Amniotic epithelial cell (primary cell): Measurements from ENCODE around the gene CYP21A2.
"Not testable (repeated sequence)": the region's sequence is repeated elsewhere in the genome, so short reads cannot be mapped to it uniquely, and the experiment has no call there.

Experiments used
- DNase-seq: peaks from one replicate; pipeline ENCODE4 v3.0.0-alpha.2; 2010; ENCODE audit warnings: low read depth

The CYP21A2 gene

DNA sequence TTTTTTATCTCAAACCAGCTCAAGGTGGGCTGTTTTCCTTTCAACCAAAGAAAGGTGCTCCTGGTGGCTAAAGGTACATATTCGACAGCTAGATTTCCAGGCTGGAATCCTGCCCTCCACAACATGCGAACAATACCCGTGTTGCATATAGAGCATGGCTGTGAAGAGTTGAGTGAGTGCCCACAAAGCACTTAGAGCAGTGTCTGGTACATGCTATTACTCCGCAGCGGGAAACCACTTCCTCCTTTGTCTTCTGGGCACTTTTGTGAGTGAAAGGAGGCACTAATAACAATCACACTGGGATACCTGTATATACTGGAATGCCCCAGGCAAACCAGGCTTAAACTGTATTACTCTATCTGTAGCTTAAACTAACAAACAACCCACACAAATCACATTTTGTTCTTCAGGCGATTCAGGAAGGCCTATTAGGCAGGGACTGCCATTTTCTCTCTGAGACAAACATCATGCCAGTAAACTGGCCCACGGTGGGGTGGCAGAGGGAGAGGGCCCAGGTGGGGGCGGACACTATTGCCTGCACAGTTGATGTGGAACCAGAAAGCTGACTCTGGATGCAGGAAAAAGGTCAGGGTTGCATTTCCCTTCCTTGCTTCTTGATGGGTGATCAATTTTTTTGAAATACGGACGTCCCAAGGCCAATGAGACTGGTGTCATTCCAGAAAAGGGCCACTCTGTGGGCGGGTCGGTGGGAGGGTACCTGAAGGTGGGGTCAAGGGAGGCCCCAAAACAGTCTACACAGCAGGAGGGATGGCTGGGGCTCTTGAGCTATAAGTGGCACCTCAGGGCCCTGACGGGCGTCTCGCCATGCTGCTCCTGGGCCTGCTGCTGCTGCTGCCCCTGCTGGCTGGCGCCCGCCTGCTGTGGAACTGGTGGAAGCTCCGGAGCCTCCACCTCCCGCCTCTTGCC lies at the start of gene CYP21A2:
TSS of gene CYP21A2 (plus strand) at position 818 of the 927 bp plus-strand sequence. CDS start at position 826, 8 bp downstream.
- not testable (repeated sequence) for DNase-seq

DNA sequence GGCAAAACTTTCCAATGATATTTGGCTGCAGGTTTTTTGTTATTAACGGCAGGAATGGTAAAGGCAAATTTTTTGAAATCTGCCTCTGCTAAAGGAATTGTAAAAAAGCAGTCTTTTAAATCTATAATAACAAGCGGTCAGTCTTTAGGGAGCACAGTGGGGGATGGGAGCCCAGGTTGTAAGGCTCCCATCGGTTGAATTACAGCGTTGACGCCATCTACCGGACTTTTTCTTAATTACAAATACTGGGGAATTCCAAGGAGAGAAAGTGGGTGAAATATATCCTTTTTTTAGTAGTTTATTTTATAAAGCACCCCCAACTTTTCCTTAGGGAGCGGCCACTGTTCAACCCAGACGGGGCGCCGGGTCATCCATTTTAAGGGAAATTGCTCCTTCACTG lies 48.9 kb upstream of the CYP21A2 start:
- not testable (repeated sequence) for DNase-seq

DNA sequence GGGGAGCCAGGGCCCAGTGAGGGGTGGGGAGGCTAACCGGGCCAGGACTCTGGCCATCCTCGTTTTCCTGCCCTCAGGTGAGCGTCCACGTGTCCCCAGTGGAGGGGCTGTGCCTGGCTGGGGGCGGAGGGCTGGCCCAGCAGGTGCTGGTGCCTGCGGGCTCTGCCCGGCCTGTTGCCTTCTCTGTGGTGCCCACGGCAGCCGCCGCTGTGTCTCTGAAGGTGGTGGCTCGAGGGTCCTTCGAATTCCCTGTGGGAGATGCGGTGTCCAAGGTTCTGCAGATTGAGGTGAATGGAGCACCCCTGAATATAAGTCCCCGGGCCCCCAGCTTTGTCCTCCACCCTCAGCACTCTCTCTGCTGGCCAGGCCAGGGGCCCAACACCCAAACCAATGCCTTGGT lies 43.8 kb upstream of the CYP21A2 start:
- not testable (repeated sequence) for DNase-seq

DNA sequence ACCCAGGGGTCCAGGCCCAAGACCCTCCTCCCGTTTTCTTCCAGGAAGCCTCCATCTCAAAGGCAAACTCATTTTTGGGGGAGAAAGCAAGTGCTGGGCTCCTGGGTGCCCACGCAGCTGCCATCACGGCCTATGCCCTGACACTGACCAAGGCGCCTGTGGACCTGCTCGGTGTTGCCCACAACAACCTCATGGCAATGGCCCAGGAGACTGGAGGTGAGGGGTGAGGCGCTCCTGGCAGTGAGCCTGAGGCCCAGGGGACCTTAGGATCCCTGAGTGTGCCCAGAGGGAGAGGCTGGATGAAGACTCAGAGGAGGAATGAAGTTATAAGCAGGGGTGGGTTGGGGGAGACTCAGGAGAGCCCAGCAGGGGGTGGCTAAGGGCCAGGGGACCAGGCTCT lies 41.8 kb upstream of the CYP21A2 start:
- DNase-seq = not testable (repeated sequence)

DNA sequence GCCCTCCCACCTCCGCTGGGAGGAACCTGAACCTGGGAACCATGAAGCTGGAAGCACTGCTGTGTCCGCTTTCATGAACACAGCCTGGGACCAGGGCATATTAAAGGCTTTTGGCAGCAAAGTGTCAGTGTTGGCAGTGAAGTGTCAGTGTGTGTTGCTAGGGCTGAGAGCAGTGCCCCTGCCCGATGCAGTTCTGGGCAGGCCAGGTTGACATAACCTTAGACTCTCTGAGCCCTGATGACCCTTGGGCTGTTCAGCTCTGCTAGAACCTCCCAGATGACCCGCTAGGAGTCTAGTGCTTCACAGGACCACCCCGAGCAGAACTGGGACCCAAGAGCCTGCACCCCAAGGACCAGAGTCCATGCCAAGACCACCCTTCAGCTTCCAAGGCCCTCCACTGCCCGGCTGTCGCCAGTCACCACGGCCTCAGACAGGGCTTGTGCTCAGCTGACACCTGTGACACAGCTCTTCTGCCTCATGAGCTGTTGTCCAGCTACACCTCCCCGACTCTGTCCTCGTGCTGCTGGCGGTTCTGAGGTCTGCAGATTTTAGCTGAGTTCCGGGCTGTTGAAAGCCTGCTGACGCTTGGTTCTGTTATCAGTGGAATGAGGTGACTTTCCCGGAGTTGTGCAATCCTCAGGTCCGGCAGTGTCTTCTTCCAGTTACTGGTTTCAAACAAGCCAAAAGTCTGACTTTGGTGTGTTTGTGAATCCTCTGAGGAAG lies 35.5 kb upstream of the CYP21A2 start:
- not testable (repeated sequence) for DNase-seq

- DNase-seq = not testable (repeated sequence)
Measured at GRCh38 chr6:32003301-32003700, 34.9 kb upstream of the CYP21A2 start.

DNA sequence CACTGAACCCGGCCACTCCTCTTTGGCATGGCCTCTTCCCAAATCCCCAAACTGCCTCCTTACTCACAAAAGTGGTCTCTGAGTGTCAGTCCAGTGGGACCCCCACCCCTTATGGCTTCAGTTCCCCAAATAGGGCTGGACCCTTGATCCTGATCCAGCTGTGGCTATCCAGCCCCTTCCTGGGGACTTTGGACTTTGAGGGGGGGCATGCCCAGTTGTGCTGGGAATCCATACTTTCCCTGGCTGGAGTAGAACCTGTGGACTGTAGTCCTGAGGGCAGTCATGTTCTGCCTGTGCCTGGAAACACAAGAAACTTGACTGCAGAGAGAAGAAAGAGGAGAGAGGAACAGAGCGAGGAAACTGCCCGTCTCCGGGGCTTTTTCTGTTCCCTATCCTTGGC lies 33.8 kb upstream of the CYP21A2 start:
- DNase-seq = not testable (repeated sequence)

DNA sequence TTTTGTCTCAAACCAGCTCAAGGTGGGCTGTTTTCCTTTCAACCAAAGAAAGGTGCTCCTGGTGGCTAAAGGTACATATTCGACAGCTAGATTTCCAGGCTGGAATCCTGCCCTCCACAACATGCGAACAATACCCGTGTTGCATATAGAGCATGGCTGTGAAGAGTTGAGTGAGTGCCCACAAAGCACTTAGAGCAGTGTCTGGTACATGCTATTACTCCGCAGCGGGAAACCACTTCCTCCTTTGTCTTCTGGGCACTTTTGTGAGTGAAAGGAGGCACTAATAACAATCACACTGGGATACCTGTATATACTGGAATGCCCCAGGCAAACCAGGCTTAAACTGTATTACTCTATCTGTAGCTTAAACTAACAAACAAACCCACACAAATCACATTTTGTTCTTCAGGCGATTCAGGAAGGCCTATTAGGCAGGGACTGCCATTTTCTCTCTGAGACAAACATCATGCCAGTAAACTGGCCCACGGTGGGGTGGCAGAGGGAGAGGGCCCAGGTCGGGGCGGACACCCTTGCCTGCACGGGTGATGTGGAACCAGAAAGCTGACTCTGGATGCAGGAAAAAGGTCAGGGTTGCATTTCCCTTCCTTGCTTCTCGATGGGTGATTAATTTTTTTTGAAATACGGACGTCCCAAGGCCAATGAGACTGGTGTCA lies 33.2 kb upstream of the CYP21A2 start:
- DNase-seq = not testable (repeated sequence)

DNA sequence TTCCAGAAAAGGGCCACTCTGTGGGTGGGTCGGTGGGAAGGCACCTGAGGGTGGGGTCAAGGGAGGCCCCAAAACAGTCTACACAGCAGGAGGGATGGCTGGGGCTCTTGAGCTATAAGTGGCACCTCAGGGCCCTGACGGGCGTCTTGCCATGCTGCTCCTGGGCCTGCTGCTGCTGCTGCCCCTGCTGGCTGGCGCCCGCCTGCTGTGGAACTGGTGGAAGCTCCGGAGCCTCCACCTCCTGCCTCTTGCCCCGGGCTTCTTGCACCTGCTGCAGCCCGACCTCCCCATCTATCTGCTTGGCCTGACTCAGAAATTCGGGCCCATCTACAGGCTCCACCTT lies 32.7 kb upstream of the CYP21A2 start:
- not testable (repeated sequence) for DNase-seq

DNA sequence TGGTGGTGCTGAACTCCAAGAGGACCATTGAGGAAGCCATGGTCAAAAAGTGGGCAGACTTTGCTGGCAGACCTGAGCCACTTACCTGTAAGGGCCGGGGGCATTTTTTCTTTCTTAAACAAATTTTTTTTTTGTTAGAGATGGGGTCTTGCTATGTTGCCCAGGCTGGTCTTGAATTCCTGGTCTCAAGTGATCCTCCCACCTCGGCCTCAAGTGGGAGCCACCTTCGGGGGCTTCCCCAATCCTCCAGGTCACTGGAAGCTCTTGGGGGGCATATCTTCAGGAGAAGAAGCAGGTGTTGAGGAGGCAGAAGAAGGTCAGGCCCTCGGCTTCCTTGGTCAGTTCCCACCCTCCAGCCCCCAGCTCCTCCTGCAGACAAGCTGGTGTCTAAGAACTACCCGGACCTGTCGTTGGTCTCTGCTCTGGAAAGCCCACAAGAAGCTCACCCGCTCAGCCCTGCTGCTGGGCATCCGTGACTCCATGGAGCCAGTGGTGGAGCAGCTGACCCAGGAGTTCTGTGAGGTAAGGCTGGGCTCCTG lies 32.2 kb upstream of the CYP21A2 start:
- DNase-seq = not testable (repeated sequence)

- not testable (repeated sequence) for DNase-seq
Measured at GRCh38 chr6:32007086-32007485, 31.1 kb upstream of the CYP21A2 start.

DNA sequence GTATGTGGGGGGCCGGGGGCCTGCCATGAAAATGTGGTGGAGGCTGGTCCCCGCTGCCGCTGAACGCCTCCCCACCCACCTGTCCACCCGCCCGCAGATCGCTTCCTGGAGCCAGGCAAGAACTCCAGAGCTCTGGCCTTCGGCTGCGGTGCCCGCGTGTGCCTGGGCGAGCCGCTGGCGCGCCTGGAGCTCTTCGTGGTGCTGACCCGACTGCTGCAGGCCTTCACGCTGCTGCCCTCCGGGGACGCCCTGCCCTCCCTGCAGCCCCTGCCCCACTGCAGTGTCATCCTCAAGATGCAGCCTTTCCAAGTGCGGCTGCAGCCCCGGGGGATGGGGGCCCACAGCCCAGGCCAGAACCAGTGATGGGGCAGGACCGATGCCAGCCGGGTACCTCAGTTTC lies 30.2 kb upstream of the CYP21A2 start:
- DNase-seq = not testable (repeated sequence)

DNA sequence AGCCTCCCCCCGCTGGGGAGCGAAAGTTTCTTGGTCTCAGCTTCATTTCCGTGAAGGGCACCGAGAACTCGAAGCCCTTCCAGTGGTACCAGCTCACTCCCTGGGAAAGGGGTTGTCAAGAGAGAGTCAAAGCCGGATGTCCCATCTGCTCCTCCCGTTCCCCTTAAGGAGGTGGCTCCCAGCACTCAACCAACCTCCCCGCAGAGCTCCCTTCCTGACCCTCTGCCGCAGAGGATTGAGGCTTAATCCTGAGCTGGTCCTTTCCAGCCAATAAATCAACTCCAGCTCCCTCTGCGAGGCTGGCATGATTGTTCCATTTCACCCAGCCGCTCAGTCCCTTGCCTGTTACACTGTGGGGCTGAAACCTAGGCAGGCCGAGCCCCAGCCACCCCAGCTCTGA lies 29.6 kb upstream of the CYP21A2 start:
- peak; percentile 13 for DNase-seq

DNA sequence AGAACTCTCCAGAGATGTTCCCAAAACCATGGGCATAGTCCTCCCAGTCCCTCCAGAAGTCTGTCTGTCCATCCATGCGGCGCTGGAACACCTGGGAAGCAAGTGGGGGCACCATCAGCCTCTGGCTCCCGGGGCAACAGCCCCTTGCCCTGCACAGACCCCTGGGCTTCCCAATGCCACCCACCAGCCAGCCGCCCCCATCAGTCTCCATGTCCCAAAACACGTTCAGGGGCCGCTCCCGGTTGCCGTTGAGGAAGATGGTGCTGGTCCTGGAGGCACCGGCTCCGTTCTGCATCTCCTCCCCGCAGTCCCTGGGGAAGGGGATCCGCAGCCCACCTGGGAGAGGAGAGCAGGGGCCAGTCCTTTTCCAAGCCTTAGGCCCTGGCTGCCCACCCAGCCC lies 28.7 kb upstream of the CYP21A2 start:
- not testable (repeated sequence) for DNase-seq

DNA sequence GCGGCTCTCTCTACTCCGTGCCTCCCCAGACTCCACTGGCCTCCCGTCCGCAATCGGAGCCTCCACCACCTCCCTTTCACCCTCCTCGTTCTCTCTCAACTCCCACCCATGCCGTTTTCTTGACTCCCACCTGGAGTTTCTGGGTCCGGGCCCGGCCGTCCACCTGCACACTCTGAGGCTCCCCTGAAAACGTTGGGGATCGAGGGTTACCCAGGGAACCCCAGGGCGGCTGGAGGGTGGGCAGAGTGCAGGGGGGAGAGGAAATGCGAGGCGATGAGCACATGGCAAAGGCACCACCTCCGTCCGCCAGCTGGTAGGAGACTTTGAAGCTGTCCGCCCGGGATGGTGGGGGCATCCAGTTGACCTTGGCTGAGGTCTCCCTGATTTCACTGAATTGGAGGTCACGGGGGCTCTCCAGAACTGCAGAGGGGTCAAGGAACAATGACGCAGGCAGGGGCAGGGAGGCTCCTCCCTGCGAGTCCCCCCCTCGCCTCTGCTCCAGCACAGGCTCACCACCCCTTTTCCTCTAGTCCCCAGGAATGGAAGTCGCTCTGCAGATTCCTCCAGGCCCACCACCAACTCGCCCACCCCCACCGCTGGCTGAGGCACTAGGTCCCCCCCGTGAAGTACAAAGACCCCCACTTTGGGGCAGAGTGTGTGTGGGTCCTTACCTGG lies 27.2 kb upstream of the CYP21A2 start:
- DNase-seq = not testable (repeated sequence)

DNA sequence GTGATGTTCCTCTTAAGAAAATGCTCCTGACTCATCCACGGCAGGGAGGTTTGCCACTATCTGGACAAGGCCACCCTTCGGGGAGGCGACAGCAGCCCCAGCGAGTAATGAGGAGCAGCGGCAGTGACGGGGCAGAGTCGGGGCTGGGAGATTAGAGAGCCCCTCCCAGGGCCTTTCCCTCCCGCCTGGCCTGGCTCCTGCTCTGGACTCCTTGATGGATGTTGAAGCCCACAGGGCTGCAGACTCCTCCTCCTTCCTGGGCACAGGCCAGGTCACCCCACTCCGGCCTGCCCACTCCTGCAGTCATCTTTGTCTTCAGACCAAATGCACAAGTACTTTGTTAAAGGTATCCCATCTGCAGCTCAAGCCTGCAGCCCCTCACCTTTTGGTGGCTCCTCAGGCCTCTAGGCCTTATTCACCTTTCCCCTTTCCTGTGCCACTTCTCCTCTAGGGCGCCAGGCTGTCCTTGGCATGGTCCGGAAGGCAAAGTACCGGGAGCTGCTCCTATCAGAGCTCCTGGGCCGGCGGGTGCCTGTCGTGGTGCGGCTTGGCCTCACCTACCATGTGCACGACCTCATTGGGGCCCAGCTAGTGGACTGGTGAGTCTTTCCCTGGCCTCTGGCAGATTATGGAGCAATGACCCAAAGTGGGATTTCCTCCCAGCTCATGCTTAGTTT lies 25.1 kb upstream of the CYP21A2 start:
- not testable (repeated sequence) for DNase-seq

DNA sequence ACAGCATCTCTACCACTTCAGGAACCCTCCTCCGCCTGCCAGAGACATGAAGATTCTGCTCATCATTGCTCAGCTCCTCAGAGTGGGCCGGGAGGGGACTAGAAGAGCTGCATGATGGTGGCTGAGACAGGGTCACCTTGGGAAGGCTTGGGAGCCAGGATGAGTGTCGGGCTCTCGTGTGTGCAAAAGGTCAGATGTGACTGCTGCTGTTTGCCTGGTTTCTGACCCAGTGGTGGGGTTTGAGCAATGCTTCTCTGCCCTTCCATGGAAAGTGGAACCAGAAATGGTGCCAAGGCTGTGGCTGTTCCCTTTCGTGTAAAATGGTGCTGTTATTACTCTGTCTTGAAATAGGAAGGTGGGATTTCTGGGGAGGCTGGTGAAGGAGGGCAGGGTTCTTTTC lies 24.5 kb upstream of the CYP21A2 start:
- DNase-seq = not testable (repeated sequence)

DNA sequence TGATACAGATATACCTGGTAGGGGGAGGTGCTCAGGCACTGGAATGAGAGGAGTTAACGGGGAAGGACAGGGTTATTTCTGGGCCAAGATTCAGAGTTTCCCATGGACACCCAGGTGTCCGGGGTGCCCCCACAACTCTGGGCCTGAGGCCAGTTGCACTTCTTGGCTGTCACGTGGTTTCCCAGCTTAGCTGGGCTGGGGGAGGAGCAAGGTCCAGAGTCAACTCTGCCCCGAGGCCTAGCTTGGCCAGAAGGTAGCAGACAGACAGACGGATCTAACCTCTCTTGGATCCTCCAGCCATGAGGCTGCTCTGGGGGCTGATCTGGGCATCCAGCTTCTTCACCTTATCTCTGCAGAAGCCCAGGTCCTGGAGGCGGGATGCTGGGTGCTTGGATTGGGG lies 23.7 kb upstream of the CYP21A2 start, which contains the start of gene C4B:
TSS of gene C4B (plus strand) at position 249 of the 400 bp plus-strand sequence. CDS start at position 300, 51 bp downstream.
- not testable (repeated sequence) for DNase-seq

DNA sequence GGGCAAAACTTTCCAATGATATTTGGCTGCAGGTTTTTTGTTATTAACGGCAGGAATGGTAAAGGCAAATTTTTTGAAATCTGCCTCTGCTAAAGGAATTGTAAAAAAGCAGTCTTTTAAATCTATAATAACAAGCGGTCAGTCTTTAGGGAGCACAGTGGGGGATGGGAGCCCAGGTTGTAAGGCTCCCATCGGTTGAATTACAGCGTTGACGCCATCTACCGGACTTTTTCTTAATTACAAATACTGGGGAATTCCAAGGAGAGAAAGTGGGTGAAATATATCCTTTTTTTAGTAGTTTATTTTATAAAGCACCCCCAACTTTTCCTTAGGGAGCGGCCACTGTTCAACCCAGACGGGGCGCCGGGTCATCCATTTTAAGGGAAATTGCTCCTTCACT lies 16.1 kb upstream of the CYP21A2 start:
- DNase-seq = not testable (repeated sequence)

DNA sequence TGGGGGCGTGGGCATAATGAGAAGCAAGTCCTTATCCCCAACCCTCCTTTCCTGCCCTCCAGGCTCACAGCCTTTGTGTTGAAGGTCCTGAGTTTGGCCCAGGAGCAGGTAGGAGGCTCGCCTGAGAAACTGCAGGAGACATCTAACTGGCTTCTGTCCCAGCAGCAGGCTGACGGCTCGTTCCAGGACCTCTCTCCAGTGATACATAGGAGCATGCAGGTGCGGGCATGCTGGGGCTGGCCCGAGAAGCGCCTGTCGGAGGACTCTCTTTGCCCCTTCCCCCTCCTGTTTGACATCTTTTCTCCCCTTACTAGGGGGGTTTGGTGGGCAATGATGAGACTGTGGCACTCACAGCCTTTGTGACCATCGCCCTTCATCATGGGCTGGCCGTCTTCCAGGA lies 9.6 kb upstream of the CYP21A2 start:
- not testable (repeated sequence) for DNase-seq

GRCh38 chr6:32029553-32029952 lies 8.7 kb upstream of the CYP21A2 start:
- DNase-seq = not testable (repeated sequence)
